ENCODE results near the gene RNU5B-1. TPM values are rescaled to one million over a fixed set of nuclear protein-coding genes. Genes with fewer than 3 reads are reported as not detected.

RNU5B-1 gene
- total RNA-seq, 1 donor from 2014 or later = not detected

- H3K4me2 ChIP-seq = no peak overlapping the region
- H3F3A ChIP-seq (ENCODE audit: low read depth) = no peaks in the 10 kb centered on the region
- TF ChIP-seq EZH2phosphoT487 (IDR thresholded peaks at IDR 0.05) (no peak), CTCF (IDR thresholded peaks at IDR 0.05) (no peak), EZH2 (IDR thresholded peaks at IDR 0.05) (no peak)
- no peak overlapping the region for H3K27ac ChIP-seq
- Mint-ChIP-seq H3K4me1 (peaks cover 5% of the 10 kb centered on the region), H3K9me3 (no peaks in the 10 kb centered on the region), H3K27me3 (ENCODE audit: insufficient read depth, low read depth) (peaks cover 3% of the 10 kb centered on the region), H3K4me3 (no peak overlapping the region), H3K27ac (no peak overlapping the region), H3K36me3 (peaks cover 8% of the 10 kb centered on the region)
- DNase-seq (ENCODE audit: low spot score) = no peak
- H3K36me3 ChIP-seq = no peaks in the 10 kb centered on the region
- H3K4me3 ChIP-seq = no peak overlapping the region
- H3K9ac ChIP-seq = no peak overlapping the region
- no peaks in the 10 kb centered on the region for H3K9me3 ChIP-seq (ENCODE audit: low read depth)
- H3K27me3 ChIP-seq = no peaks in the 10 kb centered on the region
- no peaks in the 10 kb centered on the region for H4K20me1 ChIP-seq (ENCODE audit: low read depth)
- no peaks in the 10 kb centered on the region for H3K79me2 ChIP-seq (ENCODE audit: low read depth)
- H3K4me1 ChIP-seq = no peaks in the 10 kb centered on the region
- H2AFZ ChIP-seq (replicated peaks) = no peak overlapping the region
Measured at GRCh38 chr15:65275728-65276126, 28.8 kb upstream of the RNU5B-1 start.

DNA sequence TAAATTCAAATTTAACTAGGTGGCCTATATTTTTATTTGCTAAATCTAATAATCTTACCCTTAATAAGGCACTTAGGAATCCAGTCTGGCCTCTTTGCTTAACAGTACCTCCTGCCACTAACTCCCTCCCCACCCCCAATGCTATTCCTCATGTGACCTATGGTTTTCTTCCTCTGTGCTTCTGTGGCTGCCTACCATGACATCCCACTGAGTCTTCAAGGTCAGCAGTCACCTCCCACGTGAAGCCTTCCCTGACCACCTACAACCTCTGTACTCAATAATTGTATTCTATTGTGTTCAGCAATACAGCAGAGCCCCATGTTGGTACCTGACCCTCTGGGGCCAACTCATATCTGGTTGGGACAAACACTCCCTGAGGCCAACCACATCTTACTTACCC is 27.5 kb upstream of the RNU5B-1 start:
- Histone ChIP-seq H3K9ac (no peak overlapping the region), H3K27ac (no peak overlapping the region), H3K4me3 (no peak overlapping the region), H3K9me3 (ENCODE audit: low read depth) (no peaks in the 10 kb centered on the region), H3K4me2 (no peak overlapping the region), H3K27me3 (no peaks in the 10 kb centered on the region), H3K4me1 (no peaks in the 10 kb centered on the region), H3K79me2 (ENCODE audit: low read depth) (no peaks in the 10 kb centered on the region), H2AFZ (replicated peaks) (no peak overlapping the region), H3K36me3 (no peaks in the 10 kb centered on the region), H4K20me1 (ENCODE audit: low read depth) (no peaks in the 10 kb centered on the region), H3F3A (ENCODE audit: low read depth) (no peaks in the 10 kb centered on the region)
- Mint-ChIP-seq H3K4me1 (peaks cover 3% of the 10 kb centered on the region), H3K9me3 (no peaks in the 10 kb centered on the region), H3K4me3 (no peak overlapping the region), H3K27ac (no peak overlapping the region), H3K27me3 (ENCODE audit: insufficient read depth, low read depth) (peaks cover 6% of the 10 kb centered on the region), H3K36me3 (peaks cover 8% of the 10 kb centered on the region)
- DNase-seq (ENCODE audit: low spot score) = no peak
- TF ChIP-seq EZH2phosphoT487 (IDR thresholded peaks at IDR 0.05) = no peak
- TF ChIP-seq EZH2 (IDR thresholded peaks at IDR 0.05) = no peak
- no peak for TF ChIP-seq CTCF (IDR thresholded peaks at IDR 0.05)

DNA sequence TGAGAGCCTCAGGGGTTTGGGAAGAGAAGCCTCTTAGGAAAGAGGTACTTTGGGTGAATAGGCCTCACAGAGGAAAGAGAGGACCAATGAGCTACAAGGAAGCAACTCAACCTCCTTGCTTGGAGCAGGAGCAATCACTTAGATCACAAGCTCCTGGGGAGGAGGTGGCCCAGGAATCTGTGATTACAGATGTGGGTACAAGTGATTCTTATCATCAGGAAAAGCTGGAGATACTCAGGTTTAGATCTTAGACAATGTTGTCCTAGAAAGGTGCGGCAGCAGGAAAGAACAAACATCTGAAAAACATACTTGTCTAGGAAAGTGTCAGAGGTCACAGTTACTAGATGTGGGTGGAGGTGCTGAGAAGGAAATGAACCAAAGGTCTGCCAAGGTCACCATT is 26.0 kb upstream of the RNU5B-1 start:
- Histone ChIP-seq H3K4me1 (no peaks in the 10 kb centered on the region), H3K4me3 (no peak overlapping the region), H2AFZ (replicated peaks) (no peak overlapping the region), H3K27ac (no peak overlapping the region), H3K79me2 (ENCODE audit: low read depth) (no peaks in the 10 kb centered on the region), H3K27me3 (no peaks in the 10 kb centered on the region), H3K4me2 (no peak overlapping the region), H3K36me3 (no peaks in the 10 kb centered on the region), H3K9me3 (ENCODE audit: low read depth) (no peaks in the 10 kb centered on the region), H4K20me1 (ENCODE audit: low read depth) (no peaks in the 10 kb centered on the region), H3F3A (ENCODE audit: low read depth) (no peaks in the 10 kb centered on the region), H3K9ac (no peak overlapping the region)
- Mint-ChIP-seq H3K4me1 (peaks cover 3% of the 10 kb centered on the region), H3K27ac (no peak overlapping the region), H3K9me3 (no peaks in the 10 kb centered on the region), H3K4me3 (no peak overlapping the region), H3K27me3 (ENCODE audit: insufficient read depth, low read depth) (peaks cover 6% of the 10 kb centered on the region), H3K36me3 (peaks cover 17% of the 10 kb centered on the region)
- DNase-seq (ENCODE audit: low spot score) = no peak
- TF ChIP-seq EZH2 (IDR thresholded peaks at IDR 0.05) (no peak), CTCF (IDR thresholded peaks at IDR 0.05) (no peak)

Measured in neural progenitor cell (in vitro differentiated cells).